ENCODE measurements around the gene MGST3.
A peak's percentile ranks its signal among the peaks of the same experiment; 100 is the strongest.

MGST3 gene

DNA sequence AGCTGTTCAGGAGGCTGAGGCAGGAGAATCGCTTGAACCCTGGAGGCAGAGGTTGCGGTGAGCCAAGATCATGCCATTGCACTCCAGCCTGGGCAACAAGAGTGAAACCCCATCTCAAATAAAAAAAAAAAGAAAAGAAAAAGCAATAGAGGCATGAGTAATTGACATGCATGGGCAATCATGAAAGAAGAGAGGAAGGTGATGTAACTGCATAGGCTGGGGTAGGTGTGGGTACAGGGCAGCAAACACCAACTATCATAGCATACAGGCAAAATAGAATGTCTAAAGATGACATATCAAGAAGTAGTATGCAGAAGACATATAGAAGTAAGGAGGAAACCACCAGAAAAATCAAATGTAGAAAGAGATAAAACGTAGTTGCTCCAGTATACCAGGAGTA, 19.0 kb upstream of the MGST3 start:
- FAIRE-seq (no peak), DNase-seq (ENCODE audit: insufficient read length, low spot score) (no peak)
- no peak for TF ChIP-seq POLR2A (IDR thresholded peaks at IDR 0.05; ENCODE audit: low read depth, low read length)

DNA sequence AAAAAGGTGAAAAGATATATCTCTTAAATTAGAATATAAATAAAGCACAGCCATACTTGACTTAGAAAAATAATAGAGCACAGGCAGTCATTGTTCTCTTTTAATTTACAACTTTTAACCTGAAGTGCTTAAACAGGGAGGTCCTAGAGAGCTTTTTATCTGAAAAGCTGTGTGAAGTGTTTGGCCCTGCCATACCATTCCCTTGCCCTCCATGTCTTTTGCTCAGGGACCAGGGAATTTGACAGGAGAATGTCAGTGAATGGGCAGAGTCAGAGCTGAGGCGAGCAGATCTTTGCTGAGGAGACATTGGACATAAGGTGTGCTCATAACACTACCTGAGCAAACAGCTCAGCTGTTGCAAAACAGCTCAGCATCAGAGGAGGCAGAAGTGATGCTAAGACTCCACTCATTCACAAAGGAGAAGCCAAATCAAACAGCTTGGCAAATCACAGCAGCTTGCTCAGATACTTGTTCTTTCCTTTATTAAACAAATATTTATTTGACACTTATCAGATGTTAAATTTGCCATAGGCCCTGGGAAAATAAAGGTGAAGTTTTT, 14.9 kb upstream of the MGST3 start:
- FAIRE-seq, result no peak
- TF ChIP-seq POLR2A (IDR thresholded peaks at IDR 0.05; ENCODE audit: low read depth, low read length), result no peak
- DNase-seq (ENCODE audit: insufficient read length, low spot score), result no peak

DNA sequence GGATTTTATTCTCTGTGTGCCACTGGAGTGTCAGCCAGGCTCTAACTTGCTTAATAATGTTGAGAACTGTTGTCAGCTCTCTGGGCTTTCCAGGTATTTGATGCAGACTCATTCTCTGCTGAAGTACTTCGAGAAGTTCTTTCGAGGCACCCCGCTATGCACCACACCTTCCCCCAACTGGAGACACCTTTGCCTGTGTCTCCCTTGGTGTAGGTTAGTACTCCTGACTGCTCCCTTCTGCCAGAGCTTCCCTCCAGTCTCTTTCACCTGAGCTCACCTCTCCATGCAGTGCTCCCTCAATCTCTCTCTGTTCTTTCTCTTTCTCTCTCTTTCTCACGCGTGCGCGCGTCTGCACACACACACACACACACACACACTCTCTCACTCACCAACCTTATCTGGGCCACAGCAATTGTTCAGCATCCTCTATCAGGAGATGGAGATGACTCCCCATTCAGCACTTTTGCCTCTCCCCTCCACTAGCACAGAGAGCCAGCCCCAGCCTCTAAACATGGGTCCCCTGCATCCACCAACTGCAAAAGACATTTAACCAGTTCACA, 14.0 kb upstream of the MGST3 start:
- no peak for TF ChIP-seq POLR2A (IDR thresholded peaks at IDR 0.05; ENCODE audit: low read depth, low read length)
- FAIRE-seq, result no peak
- no peak for DNase-seq (ENCODE audit: insufficient read length, low spot score)

DNA sequence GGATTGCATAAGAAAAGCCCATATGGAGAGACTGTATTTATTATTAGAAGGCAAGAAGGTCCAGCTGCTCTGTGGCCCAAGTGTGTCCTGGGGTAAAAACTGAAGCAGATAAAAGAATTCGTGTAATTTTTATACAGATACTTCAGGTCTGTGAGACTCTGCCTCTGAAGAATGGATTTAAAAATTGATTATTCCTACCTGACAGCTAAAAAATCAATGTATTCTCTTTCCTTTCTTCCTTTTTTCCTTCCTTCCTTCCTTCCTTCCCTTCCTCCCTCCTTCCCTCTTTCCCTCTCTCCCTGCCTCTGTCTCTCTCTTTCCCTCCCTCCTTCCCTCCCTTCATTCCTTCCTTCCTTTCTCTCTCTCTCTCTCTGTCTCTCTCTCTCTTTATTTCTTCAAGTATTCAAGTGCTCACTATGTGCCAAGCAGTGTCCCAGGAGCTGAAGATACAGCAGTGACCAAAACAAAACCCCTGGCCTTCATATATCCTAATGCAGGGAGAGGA, 11.3 kb upstream of the MGST3 start:
- FAIRE-seq (no peak), DNase-seq (ENCODE audit: insufficient read length, low spot score) (no peak)
- no peak for TF ChIP-seq POLR2A (IDR thresholded peaks at IDR 0.05; ENCODE audit: low read depth, low read length)

DNA sequence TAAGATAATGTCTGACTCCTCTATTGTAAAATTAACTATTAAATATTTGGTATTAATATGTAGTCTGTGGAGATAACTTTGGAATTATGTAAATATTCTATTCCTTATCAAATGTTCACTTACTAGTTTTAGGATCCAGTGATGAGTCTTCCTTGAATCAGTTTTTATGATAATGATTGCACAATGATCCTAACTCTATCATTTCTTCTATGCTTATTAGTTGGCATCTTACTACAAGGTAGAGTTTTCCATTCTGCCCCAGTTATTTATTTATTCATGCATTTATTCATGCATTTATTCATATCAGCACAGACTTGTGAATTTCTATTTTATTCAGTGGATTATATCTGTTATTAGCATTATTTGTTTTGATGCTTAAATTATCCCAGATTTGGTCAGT, 7.4 kb upstream of the MGST3 start:
- no peak for TF ChIP-seq POLR2A (IDR thresholded peaks at IDR 0.05; ENCODE audit: low read depth, low read length)
- DNase-seq (ENCODE audit: insufficient read length, low spot score) (no peak), FAIRE-seq (no peak)

DNA sequence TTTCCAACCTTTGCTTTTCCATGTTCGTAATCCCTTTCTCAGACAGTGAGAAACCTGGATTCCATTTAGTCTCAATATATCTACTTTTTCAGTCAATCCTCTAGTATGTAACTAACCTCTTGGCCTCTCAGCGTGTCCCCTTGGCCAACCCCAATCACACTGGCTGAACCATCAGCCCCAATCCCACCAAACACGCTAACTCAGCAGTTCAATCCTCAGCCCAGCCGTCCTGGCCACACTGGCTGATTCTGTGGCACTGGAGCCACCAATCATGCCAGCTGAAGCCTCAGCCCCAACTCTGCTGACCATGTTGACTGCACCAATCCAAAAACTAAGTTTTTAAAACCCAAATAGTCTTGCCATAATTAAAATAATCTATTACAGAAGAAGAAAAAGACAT, 6.6 kb upstream of the MGST3 start:
- no peak for FAIRE-seq
- no peak for DNase-seq (ENCODE audit: insufficient read length, low spot score)
- TF ChIP-seq POLR2A (IDR thresholded peaks at IDR 0.05; ENCODE audit: low read depth, low read length), result no peak

DNA sequence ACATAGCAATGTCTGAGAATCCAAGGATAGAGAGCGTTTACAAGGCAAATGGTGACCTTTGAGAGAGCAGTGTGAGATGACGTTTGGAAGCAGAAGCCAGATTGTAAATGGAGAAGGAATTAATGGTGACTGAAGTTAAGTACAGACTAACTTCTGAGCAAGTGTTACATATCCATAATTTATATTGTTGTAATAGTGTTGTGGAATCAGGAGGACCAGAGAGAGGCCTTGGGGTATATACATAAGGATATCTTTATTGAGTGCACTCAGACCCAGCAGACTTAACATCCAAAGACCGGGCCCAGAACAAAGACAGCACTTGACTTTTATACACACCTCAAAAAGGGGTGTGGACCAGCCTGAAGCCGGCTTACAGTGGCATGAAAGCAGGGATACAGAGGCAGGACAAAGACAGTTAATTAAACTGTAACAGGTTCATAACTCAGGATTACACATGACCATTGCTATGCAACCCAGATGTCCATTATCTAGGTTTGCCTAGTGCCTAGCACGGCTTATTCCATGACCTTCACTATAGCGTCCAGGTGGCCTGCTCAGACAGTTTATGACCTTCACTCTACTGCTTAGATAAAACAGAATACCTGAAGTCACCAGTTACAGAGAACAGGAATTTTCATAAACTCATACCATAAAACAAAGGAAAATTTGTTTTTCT, 2.7 kb upstream of the MGST3 start:
- FAIRE-seq (no peak), DNase-seq (ENCODE audit: insufficient read length, low spot score) (no peak)
- TF ChIP-seq POLR2A (IDR thresholded peaks at IDR 0.05; ENCODE audit: low read depth, low read length), result no peak

DNA sequence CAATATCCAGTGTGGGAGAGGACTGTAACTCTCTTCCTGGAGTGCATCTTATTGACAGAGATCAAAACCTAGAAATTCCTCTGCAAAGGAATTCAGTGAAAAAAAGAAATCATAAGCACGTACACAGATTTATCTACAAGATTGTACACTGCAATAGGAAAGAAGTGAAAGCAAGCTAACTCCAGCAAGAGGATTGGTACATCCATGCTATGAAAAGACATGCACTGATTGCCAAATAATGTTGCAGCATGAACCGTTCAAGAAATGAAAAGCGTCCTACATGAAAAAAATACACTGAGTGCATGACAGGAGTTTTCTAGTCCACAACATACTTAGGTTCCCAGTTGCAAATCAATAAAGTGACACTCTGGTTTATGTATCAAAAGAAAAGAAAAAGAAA, 1.9 kb upstream of the MGST3 start:
- no peak for FAIRE-seq
- no peak for TF ChIP-seq POLR2A (IDR thresholded peaks at IDR 0.05; ENCODE audit: low read depth, low read length)
- no peak for DNase-seq (ENCODE audit: insufficient read length, low spot score)

DNA sequence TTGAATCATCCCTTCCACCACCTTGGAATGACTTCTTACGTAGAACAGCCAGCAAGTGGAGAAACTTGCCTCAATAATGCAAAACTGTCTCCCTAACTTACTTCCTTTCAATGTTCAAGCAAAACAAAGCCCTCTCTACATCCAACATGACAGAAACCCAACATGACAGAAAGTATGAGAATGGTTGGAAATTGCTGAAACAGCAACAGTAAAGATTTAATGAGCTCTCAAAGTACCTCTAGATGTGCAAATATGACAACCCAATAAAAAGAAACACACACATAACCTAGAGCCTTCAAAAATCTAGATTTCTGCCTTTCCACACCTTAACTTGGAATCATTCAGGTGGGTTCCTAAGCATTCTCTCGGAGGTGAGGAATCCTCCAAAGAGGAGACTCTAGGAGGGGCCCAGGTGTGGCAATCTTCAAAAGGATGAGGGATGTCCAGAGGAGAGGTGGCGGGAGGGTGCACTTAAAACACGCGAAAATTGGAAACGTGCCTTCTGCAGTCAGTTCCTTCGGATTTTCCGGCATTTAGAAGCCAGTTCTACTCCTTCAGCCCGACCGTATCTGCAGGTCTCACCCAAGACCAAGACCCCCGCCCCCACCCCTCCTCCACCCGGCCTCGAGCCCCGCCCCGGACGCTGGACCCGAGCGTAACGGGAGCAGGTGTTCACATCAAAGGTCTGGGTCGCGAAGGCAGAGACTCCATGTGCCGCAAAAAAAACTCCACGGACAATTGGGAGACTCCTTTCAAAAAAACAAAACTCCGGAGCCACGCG, 996 bp upstream of the MGST3 start:
- TF ChIP-seq POLR2A (IDR thresholded peaks at IDR 0.05; ENCODE audit: low read depth, low read length), result no peak
- DNase-seq (ENCODE audit: insufficient read length, low spot score) (no peak), FAIRE-seq (no peak)

DNA sequence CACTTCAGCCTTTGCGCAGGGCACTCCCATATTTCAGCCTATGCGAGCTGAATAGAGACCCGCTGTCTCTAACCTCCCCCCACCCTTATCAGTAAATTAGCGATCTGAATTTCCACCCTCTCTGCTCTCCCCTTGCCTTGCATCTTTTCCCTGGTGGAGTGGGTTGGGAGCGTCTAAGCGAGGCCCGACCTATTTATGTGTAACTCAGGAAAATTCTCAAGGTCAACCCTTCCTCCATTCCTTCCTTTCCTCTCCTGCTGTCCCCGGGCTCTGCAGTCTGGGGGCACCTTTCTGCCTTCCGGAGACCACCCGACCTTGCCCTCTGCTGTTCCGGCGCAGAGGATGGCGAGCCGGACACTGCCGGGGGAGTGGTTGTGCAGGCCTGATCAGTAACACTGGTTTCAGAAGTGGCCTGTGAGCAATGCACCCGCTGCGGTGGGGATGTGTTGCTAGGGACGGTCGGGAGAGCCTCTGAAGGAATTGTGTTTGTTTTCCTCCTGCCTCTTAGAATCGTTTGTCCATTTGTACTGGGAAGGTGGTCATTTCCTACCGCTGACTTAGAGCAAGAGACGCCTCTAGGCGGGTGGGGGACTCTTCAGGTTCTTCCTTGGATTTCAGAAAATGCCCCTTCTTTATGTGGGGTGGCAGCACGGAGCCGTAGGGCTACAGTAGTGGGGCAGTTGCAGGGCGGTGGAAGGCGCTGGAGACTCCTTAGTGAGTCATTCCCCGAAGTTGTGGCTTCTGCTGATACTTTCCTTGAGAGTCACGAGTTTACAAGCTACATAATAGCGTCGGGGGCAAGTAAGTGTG, 513 bp downstream of the MGST3 start:
- FAIRE-seq (peak; percentile 67), DNase-seq (ENCODE audit: insufficient read length, low spot score) (peak; percentile 43)
- 0 out of 2 replicates have a peak, but pooled peaks have one; percentile 17 for TF ChIP-seq POLR2A (IDR thresholded peaks at IDR 0.05; ENCODE audit: low read depth, low read length)

DNA sequence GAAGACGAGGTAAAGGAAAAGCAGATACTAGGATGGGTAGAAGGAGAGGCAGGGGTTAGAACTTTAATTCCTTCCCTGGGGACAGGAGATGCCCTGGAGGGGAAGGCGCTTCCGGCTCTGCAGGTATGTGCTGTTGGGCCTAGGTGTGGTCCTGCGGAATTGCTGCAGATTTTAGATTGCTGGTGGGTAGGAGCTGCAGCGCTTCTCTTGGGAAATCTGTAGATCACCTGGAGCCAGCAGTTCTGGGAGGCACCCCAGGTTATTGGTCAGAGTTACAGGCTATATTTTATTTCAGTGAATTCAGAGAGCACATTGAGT, 1.1 kb downstream of the MGST3 start:
- no peak for FAIRE-seq
- no peak for TF ChIP-seq POLR2A (IDR thresholded peaks at IDR 0.05; ENCODE audit: low read depth, low read length)
- DNase-seq (ENCODE audit: insufficient read length, low spot score), result no peak

DNA sequence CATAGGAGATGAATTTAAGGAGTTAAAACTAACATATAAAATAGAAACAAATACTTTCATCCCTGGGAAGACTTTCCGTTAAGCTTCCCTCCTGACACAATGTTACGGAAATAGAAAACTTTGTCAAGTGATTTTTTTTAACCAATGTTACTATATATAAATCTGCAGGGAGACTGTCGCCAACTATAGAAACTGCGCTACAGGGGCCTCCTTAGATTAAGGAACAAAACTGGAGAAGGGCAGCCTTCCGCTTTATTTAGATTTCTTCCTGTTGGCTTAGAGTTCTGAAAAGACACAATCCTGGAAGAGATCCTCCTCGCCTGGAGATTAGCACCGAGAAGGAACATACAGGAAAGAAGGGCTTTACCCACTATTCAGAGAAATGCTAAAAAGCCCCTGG, 1.5 kb downstream of the MGST3 start:
- no peak for TF ChIP-seq POLR2A (IDR thresholded peaks at IDR 0.05; ENCODE audit: low read depth, low read length)
- FAIRE-seq (no peak), DNase-seq (ENCODE audit: insufficient read length, low spot score) (no peak)

DNA sequence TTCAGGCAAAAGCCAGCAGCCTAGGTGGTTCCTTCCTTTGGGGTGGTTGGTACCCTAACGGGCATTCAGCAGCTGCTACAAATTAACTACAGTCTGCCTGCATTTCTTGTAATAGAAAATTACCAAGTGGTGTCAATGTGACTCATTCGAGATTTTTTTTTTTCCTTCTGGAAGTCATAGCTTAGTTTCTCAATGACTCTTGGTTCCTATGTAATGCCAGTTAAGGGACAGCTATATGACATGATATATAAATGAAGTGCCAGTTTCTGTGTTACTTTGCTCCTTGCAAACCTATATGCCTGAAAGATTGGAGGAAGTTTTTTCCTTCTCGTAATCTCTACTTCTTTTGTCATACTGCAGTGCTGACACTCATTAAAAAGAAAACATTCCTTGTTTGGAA, 2.6 kb downstream of the MGST3 start:
- TF ChIP-seq POLR2A (IDR thresholded peaks at IDR 0.05; ENCODE audit: low read depth, low read length), result no peak
- FAIRE-seq (no peak), DNase-seq (ENCODE audit: insufficient read length, low spot score) (no peak)
